GM21723 (cell line): ENCODE measurements around the gene RBMS3.

Experiments used
- ATAC-seq: cut with Tn5 transposase; IDR thresholded peaks from one replicate; pipeline ENCODE4 v1.9.1; 2021; ENCODE audit warnings: mild to moderate bottlenecking, moderate library complexity; ENCODE audit not compliant: unreplicated experiment

RBMS3 gene

DNA sequence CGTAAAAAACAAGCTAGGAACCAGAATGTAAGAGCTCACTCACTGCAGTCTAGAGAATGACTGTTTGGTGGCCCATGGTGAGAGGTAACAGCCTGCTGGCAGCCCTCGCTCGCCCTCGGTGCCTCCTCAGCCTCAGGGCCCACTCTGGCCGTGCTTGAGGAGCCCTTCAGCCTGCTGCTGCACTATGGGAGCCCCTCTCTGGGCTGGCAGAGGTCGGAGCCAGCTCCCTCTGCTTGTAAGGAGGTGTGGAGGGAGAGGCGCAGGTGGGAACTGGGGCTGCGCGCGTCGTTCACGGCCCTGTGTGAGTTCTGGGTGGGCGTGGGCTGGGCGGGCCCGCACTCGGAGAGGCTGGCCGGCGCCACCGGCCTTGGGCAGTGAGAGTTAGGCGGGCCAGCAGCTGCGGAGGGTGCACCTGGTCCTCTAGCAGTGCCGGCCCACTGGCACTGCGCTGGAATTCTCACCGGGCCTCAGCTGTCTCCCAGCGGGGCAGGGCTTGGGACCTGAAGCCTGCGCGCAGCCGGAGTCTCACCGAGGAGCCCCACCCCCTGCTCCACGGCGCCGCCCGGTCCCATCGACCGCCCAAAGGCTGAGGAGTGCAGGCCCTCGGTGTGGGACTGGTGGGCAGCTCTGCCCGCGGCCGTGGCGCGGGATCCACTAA is 420.6 kb downstream of the RBMS3 start:
- ATAC-seq: no peak

- no peak for ATAC-seq
Observed at GRCh38 chr3:29705906-29706844, 425.3 kb downstream of the RBMS3 start.

GRCh38 chr3:29708884-29709283 is 428.0 kb downstream of the RBMS3 start:
- no peak for ATAC-seq

DNA sequence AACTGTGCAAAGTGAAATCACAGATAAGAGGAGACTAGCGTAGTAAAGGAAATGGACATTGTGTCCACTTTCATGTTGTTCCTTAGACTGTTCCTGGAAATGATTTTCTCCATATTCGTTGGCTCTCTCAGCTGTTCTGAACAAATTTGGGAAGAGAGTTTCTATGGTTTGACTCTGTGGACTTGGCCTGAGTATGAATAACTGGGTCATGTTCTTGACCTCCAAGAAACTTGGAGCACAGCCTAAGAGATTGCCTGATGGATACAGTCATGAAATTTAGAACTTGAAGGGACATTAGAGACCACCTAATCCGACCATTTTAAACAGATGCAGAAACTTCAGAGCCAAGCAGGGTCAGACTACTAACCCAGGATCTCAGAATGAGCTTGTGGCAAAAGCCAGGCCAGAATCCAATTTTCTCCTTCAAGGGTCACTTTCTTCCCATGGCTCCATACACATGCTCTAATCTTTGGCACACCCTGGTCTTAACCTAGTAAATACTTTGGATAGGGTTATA is 430.4 kb downstream of the RBMS3 start:
- no peak for ATAC-seq

- ATAC-seq: no peak
Observed at GRCh38 chr3:29716213-29716612, 435.3 kb downstream of the RBMS3 start.

DNA sequence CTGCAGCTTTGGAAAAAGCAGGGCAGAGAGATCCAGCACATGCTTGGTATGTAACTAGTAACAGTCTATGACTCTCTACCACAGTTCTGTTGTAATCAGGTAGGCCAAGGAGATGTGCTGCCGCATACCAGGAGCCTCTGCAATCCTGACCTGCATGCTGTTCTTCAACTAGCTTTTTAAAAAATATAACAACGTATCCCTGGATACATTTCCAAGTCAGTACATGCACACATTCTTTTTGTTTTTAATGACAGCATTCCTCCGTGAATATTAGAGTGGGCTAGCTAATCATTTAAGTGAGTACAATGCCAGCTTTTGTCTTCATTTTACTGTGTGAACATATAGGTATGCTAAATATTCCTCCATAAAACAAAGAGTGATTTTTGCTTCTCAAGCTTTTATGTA is 437.8 kb downstream of the RBMS3 start:
- ATAC-seq: no peak

- no peak for ATAC-seq
Observed at GRCh38 chr3:29720665-29721064, 439.8 kb downstream of the RBMS3 start.

DNA sequence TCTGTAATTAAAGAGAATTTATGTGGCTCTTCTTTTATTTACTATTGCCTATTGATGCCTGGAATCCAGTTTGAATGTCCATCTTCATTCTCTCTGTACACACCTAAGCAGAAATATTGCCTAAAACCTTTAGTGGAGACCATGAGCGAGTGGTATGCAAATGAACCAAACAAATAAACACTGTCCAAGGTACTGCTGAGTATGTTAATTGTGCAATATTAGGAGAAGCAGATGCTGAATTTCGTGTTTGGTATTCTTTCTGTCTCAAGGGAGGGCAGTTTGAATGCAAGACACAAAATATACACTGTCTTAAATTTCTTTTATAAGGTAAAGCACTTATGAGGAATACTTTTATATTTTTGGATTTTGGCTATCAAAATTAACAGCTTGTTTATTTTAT is 440.9 kb downstream of the RBMS3 start:
- ATAC-seq: no peak

GRCh38 chr3:29731050-29731449 is 450.2 kb downstream of the RBMS3 start:
- ATAC-seq: no peak

GRCh38 chr3:29741231-29741630 is 460.4 kb downstream of the RBMS3 start:
- ATAC-seq: no peak

GRCh38 chr3:29745232-29745870 is 464.5 kb downstream of the RBMS3 start:
- no peak for ATAC-seq

DNA sequence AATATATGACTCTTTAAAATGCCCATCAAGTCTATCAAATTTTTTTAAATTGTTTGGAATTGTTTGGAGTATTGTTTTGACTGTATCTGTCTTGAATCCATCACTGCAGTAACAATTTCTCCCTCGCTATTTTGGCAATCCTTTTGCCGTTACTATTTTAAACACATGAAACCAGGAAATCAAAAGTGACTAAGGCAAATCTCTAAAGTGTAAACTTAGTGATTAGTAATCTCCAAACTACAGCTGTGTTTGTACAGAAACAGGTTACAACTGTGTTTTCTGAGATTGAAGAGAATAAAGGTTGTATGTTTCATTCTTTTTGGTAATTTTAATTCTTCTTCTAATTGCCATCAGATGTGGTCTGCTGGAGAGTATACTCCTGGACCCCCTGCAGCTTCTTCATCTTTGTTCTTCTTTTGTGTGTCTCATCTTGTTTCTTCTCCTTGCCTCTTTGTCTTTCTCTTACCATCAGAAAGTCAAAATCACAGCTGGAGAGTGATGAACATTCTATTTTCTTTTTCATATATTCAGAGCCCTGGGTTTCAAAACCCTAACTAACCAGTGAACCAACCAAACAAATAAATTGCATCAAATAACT is 465.4 kb downstream of the RBMS3 start:
- no peak for ATAC-seq

GRCh38 chr3:29747991-29748390 is 467.1 kb downstream of the RBMS3 start:
- ATAC-seq: no peak

GRCh38 chr3:29751647-29752314 is 470.9 kb downstream of the RBMS3 start:
- ATAC-seq: no peak

GRCh38 chr3:29754346-29754745 is 473.5 kb downstream of the RBMS3 start:
- ATAC-seq: no peak

DNA sequence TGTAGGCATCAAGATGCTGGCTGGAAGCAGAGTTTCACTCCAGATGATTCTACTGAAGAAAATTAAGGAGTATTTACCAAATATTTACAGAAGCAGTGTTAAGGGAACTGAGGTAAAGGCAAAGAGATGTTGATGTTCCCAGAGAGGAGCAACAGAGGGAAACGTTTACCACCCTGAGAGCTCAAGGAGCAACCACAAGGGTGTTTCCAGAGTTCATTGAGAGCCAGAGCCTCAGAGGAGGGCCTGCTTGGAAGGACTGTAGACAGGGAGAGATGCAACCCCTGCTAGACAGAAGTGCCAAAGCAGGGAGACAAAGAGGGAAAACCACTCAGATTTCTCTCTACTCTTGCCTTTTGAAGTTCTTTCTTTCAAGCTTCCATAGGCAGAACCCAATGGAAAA is 474.5 kb downstream of the RBMS3 start:
- no peak for ATAC-seq

- ATAC-seq: no peak
Observed at GRCh38 chr3:29757054-29757777, 476.3 kb downstream of the RBMS3 start.

- ATAC-seq: no peak
Observed at GRCh38 chr3:29758108-29758433, 477.2 kb downstream of the RBMS3 start.

DNA sequence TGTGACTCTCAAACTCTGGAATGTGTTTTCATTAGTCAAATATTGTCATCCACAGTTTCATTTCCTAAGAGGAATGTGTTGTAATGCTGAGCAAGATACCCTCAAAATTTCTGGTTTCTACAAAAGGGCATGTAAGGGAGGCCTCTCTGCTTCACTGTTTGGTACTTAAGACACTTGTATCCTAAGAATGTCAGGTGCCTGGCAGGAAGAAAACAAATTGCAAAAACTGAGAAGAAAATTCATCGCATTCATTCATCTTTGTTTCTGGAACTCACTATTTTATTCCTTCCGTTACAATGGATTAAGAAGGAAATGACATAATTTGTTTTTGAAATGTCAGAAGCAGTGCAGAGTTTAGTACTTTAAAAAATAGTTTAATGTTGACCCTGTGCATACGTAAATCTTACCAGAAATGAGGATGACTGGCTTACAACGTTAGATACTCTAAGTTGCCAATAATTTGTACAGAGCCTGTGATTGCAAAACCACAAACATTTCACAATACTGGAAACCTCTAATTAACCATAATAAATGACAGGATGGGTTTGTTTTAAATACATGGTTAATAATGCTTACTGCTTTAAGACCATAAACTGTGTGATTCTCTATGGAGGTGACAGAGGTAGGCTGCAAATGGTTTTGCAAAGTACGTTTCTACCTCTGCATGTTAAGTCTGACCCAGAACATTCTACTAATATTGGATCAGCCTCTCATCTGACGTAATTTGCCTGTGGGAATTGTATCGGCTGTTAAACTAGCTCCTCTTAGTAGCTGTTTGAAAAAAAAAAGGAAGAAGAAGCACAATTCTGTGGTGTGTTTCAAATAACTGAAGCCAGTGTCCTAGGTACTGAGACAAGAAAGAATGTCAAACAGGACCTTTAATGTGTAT is 477.8 kb downstream of the RBMS3 start:
- ATAC-seq: no peak
